Stimulated activated CD4-positive, alpha-beta T cell treated with anti-CD3 and anti-CD28 coated beads, Interleukin-15, amount 100 ng/mL, for 1 hour (primary cell): ENCODE results near the gene UBASH3B.
A peak's percentile ranks its signal among the peaks of the same experiment; 100 is the strongest.

Experiments used
- DNase-seq, 2 donors: peaks; one replicate each; pipeline ENCODE4 v3.0.0-alpha.2; 2020; ENCODE audit warnings: low read depth in 1 of 2, low spot score in 1 of 2

UBASH3B gene

GRCh38 chr11:122751292-122752070 lies 96.0 kb downstream of the UBASH3B start:
- no peak for DNase-seq

- no peak for DNase-seq
Observed at GRCh38 chr11:122754028-122754427, 98.5 kb downstream of the UBASH3B start.

GRCh38 chr11:122754553-122755322 lies 99.2 kb downstream of the UBASH3B start:
- no peak for DNase-seq

- no peak for DNase-seq
Observed at GRCh38 chr11:122755409-122755808, 99.9 kb downstream of the UBASH3B start.

- DNase-seq, result no peak
Observed at GRCh38 chr11:122755941-122756340, 100.4 kb downstream of the UBASH3B start.

- DNase-seq, result peak in 1 of 2 donors; percentile 19
Observed at GRCh38 chr11:122756417-122756816, 100.9 kb downstream of the UBASH3B start.

- no peak for DNase-seq
Observed at GRCh38 chr11:122757201-122757600, 101.7 kb downstream of the UBASH3B start.

- no peak for DNase-seq
Observed at GRCh38 chr11:122758339-122758738, 102.8 kb downstream of the UBASH3B start.

GRCh38 chr11:122758974-122759373 lies 103.5 kb downstream of the UBASH3B start:
- DNase-seq, result no peak

GRCh38 chr11:122763108-122763507 lies 107.6 kb downstream of the UBASH3B start:
- DNase-seq, result no peak

- DNase-seq, result no peak
Observed at GRCh38 chr11:122764371-122765090, 109.0 kb downstream of the UBASH3B start.

GRCh38 chr11:122765487-122766131 lies 110.1 kb downstream of the UBASH3B start:
- DNase-seq, result no peak

GRCh38 chr11:122769126-122769780 lies 113.7 kb downstream of the UBASH3B start:
- DNase-seq, result no peak

- DNase-seq, result no peak
Observed at GRCh38 chr11:122772945-122773344, 117.4 kb downstream of the UBASH3B start.

- DNase-seq, result no peak
Observed at GRCh38 chr11:122773781-122774266, 118.3 kb downstream of the UBASH3B start.

- no peak for DNase-seq
Observed at GRCh38 chr11:122775675-122776271, 120.3 kb downstream of the UBASH3B start.

GRCh38 chr11:122776546-122776945 lies 121.0 kb downstream of the UBASH3B start:
- DNase-seq, result no peak

GRCh38 chr11:122777343-122777742 lies 121.8 kb downstream of the UBASH3B start:
- DNase-seq, result no peak

- no peak for DNase-seq
Observed at GRCh38 chr11:122778148-122778547, 122.6 kb downstream of the UBASH3B start.

- no peak for DNase-seq
Observed at GRCh38 chr11:122779047-122779629, 123.6 kb downstream of the UBASH3B start.
